HG02943 (cell line): ENCODE results near the gene FLOT2.
"Not testable (repeated sequence)": the region's sequence is repeated elsewhere in the genome, so short reads cannot be mapped to it uniquely, and the experiment has no call there.

Experiments
- ATAC-seq: cut with Tn5 transposase; IDR thresholded peaks from one replicate; pipeline ENCODE4 v1.9.1; 2021; ENCODE audit warnings: mild to moderate bottlenecking, low read depth, moderate library complexity; ENCODE audit not compliant: unreplicated experiment

The FLOT2 gene

GRCh38 chr17:28896884-28897768 lies at the start of gene FLOT2:
FLOT2 (minus strand) TSS chr17:28897733; CDS start chr17:28897574, 159 bp downstream.
- ATAC-seq: no peak

GRCh38 chr17:28946239-28946638 lies 48.7 kb upstream of the FLOT2 start:
- no peak for ATAC-seq

GRCh38 chr17:28944862-28945741 lies 47.6 kb upstream of the FLOT2 start:
- no peak for ATAC-seq

- no peak for ATAC-seq
Measured at GRCh38 chr17:28944343-28944742, 46.8 kb upstream of the FLOT2 start.

- ATAC-seq: no peak
Measured at GRCh38 chr17:28942925-28943324, 45.4 kb upstream of the FLOT2 start.

- no peak for ATAC-seq
Measured at GRCh38 chr17:28941251-28941650, 43.7 kb upstream of the FLOT2 start.

- ATAC-seq: no peak
Measured at GRCh38 chr17:28940675-28941074, 43.1 kb upstream of the FLOT2 start.

- no peak for ATAC-seq
Measured at GRCh38 chr17:28940142-28940541, 42.6 kb upstream of the FLOT2 start.

- ATAC-seq: no peak
Measured at GRCh38 chr17:28938552-28938951, 41.0 kb upstream of the FLOT2 start.

- ATAC-seq: no peak
Measured at GRCh38 chr17:28937044-28937729, 39.7 kb upstream of the FLOT2 start.

GRCh38 chr17:28935744-28936460 lies 38.4 kb upstream of the FLOT2 start:
- ATAC-seq: no peak

GRCh38 chr17:28934508-28934907 lies 37.0 kb upstream of the FLOT2 start:
- not testable (repeated sequence) for ATAC-seq

GRCh38 chr17:28929787-28930186 lies 32.3 kb upstream of the FLOT2 start:
- ATAC-seq: no peak

- ATAC-seq: no peak
Measured at GRCh38 chr17:28928061-28928460, 30.5 kb upstream of the FLOT2 start.

GRCh38 chr17:28926786-28927185 lies 29.3 kb upstream of the FLOT2 start:
- no peak for ATAC-seq

GRCh38 chr17:28926366-28926765 lies 28.8 kb upstream of the FLOT2 start:
- no peak for ATAC-seq

- no peak for ATAC-seq
Measured at GRCh38 chr17:28925912-28926365, 28.4 kb upstream of the FLOT2 start.

GRCh38 chr17:28920201-28920600 lies 22.7 kb upstream of the FLOT2 start:
- ATAC-seq: no peak

GRCh38 chr17:28918295-28918694 lies 20.8 kb upstream of the FLOT2 start:
- no peak for ATAC-seq

GRCh38 chr17:28917465-28917864 lies 19.9 kb upstream of the FLOT2 start:
- no peak for ATAC-seq
